DMS79 (cell line): ENCODE measurements around the gene RNF169.
"Not testable (repeated sequence)": the region's sequence is repeated elsewhere in the genome, so short reads cannot be mapped to it uniquely, and the experiment has no call there.

Source experiments
- DNase-seq: peaks from one replicate; lab custom pipeline; 2025; lab: John Stamatoyannopoulos, UW

The RNF169 gene

DNA sequence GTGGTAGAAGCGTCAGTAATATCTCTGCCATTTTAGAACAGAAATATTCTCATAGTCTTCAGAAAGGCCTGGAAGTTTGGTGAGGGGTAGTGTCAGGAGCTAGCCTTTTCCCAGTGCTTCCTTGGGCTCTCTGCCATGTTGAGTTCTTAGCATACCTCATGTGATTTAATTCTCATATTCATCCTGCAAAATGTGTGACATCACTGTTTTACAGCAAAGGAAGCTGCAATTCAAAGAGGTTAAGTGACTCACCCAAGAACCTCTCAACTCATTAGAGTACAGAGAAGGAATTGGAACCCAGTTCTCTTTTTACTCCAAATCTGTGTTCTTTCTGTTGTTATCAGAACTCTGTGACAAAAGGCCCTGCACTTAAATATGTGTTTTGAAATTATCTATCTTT lies 72.1 kb downstream of the RNF169 start:
- DNase-seq: no peak

DNA sequence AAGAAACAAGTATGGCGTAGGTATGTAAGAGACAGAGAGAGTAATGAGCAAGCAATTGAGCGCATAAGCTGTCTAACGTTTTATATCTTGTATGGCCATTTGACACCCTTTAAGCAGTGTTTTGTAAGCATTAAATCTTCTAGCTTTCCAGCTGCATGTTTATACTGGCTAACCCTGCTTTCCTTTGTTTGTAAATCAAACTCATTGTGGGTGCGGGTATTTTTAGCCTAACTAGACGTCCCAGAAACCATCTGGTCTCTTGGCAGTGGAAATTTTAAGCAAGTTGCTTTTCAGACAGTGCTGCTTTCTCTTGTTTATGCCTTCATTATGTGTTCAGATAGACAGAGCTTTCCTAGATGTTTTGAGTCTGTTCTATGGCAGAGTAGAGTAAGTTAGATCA lies 73.5 kb downstream of the RNF169 start:
- DNase-seq: no peak

DNA sequence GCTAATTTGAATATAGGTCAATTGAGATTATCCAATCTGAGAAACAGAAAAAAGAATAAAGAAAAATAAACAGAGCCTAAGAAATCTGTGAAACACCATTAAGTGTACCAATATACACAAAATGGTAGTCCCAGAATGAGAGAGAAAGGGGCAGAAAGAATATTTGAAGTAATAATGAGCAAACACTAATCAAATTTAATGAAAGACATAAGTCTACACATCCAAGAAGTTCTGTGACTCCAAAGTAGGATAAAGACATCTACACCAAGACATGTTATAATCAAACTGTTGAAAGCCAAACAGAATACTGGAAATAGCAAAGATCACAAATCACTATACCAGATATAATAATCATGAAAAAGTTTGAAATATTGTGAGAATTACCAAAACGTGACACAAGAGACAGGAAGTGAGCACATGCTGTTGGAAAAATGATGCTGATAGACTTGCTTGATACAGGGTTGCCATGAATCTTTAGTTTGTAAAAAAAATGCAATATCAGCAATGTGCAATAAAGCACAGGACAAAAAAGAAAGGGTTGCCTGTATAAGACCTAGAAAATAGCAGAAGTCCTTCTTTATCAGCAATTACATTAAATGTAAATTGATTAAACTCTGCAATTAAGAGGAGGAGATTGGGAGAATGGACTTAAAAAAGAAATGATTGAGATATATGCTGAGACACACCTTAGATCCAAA lies 75.8 kb downstream of the RNF169 start:
- no peak for DNase-seq

DNA sequence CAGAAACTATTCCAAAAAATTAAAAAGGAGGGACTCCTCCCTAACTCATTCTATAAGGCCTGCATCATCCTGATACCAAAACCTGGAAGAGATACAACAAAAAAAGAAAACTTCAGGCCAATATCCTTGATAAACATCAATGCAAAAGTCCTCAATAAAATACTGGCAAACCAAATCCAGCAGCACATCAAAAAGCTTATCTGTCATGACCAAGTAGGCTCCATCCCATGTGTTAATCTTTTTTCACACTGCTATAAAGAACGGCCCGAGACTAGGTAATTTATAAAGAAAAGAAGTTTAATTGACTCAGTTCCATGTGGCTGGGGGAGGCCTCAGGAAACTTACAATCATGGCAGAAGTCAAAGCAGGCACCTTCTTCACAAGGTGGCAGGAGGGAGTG lies 76.9 kb downstream of the RNF169 start:
- not testable (repeated sequence) for DNase-seq

DNA sequence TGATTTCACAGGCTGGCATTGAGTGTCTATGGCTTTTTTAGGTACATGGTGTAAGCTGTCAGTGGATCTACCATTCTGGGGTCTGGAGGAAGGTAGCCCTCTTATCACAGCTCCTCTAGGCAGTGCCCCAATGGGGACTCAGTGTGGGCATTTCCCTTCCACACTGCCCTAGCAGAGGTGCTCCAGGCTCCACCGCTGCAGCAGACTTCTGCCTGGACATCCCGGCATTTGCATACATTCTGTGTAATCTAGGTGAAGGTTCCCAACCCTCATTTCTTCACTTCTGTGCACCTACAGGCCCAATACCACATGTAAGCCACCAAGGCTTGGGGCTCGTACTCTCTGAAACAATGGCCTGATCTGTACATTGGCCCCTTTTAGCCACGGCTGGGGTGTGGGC lies 78.3 kb downstream of the RNF169 start:
- no peak for DNase-seq

DNA sequence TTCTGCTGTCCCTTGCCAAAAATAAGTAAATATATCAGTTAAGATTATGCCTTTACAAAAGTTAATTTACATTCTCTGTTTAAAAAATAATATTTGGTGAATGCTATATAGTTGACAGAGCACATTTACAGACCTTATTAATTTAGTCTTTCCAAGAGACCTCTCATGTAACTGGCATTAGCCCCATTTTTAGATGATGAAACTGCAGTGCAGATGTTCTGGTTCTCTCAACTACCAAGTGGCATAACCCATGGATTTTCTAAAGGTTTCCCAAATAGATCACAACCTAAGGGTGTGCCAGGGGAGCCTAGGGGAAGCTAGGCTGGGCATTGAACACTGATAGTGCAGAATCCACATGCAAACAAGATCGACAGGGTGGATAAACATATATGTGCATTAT lies 88.5 kb downstream of the RNF169 start:
- no peak for DNase-seq

DNA sequence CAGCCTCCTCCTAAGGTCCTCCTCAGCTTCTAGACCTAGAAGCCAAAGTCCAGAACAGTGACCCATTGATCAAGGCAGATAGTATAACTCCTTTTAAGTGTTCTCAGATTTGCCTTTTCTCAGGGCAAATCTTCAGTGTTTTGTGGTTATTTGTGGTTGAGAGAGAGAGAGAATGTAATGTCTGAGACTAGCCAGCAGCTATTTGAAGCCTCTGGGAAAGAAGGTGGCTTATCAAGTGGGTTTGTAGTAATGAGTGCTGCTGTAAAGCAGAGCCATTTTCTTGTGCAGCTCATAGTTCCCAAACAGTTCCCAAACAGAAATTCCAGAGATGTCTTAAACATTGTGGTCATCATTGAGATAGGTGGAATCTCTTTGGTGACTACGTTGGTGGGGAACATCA lies 89.5 kb downstream of the RNF169 start:
- DNase-seq: no peak

DNA sequence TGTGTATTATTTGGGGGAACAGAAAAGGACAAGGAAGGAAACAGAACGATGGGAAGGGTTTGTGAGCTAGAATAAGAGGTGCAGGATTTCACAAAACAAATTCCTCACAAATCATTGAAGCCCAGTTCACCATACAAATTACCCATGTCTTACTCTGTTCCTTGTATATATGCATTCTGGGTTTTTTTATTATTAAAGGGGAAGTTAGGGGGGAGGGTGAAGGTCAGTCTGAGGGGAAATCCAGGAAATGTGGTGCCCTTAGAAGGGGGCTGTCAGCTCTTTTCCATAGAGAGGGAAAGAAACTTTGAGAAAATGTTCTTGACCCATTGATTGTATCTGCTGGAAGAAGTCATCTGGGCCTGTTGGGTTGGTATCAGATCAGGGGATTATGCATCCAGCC lies 90.8 kb downstream of the RNF169 start:
- DNase-seq: no peak

DNA sequence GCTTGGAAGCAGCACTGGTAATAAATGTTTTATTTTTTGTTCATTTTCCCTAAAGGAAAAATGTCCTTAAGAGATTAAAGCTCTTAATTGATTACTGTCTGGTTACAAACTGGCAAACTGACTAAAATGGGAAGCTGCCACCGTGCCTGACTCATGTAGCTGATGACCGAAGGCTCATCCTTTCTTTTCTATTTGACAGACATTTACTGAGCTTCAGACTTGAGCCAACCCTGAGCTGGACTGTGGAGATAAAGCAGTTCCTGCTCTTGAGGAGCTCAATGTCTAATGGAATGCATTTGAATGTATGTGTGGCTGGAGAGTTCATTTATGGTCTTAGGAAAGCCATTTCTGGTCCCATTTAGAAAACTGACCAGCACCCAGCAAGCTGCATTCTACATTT lies 91.3 kb downstream of the RNF169 start:
- DNase-seq: no peak

DNA sequence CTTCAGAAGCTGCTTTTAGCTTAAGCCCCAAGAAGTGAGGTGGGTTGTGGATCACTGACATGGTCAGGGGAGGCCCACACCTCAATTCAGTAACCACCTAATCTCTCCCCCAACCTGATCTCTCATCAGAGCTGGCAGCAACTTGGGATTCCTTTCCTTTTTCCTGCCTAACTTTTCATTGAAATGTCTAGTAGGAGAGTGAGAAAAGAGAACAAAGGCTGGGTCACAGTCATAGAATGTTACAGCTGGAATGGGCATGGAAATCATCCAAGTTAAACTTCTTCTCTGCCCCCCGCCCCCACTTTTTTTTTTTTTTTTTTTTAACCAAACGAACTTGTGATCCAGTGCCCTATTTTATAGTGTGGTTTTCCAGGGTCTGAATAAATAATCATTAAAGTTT lies 91.8 kb downstream of the RNF169 start:
- DNase-seq: no peak

DNA sequence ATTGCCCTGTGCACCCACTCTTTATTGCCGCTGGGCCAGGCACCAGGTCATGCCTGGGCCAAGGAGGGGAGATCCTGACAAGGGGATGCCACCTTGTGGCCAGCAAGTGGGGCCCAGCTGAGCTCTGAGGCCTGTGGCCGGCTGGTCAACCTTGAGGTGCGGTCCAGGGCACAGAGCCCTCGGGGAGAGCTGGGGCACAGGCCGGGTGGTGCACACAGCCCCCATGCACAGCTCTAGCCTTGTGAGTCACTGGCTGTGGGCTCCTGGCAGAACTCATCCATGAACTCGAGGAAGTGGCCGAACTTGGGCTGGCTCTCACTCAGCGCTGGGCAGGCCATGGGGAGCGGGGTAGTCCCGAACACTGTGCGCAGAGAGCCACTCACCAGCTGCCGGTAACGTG lies 94.3 kb downstream of the RNF169 start:
- DNase-seq: no peak

DNA sequence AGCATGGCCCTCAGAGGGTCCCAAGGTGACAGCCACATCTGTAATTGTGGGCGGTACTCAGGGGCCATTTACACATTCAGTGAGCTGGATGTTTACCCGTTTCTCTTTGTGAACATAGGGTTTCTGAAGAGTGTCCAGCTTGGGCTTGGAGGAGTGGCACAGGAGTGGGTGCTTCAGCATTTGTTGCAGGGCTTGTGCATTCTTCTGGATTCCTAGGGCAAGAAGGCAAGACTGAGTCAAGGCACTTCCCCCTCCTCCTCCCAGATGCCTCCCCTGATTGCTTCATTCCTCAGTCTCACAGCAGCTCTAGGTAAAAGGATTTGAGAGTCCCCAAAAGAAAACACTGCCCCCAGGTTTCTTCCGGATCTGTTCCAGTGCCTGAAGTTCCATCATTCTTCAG lies 95.4 kb downstream of the RNF169 start:
- no peak for DNase-seq

DNA sequence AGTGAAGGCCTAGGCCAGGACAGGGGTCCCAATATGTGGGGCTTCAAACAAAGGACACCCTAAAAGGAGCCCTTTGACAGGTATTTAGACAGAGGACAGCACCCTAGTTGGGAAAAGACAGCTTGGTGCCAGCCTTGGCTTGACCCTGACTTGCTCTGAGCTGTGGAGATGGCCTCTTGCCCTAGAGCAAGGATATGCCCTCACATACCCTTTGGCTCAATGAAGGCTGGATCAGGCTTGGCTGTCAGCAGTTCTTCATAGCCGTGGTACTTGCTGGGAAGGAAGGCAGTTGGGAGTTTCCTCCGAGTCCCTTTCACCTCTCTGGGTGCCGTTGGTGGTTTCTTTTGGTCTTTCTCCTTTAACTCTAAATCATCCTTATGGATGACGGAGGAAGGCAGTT lies 96.2 kb downstream of the RNF169 start:
- DNase-seq: no peak

DNA sequence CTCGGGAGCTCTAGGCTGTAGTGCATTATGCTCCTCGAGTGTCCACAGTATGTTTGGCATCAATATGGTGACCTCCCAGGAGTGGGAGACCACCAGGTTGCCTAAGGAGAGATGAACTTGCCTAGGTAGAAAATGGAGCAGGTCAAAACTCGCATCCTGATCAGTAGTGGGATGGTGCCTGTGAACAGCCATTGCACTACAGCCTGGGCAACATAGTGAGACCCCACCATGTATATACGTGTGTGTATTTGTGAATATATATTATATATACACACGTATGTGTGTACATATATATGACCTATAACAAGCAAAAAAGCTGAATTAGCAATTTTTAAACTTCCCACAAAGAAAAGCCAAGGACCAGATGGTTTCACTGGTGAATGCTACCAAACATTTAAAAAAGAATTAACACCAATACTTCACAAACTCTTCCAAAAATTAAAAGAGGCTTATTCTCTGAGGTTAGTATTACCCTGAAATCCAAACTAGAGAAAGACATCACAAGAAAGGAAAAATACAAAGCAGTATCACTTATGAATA lies 97.4 kb downstream of the RNF169 start:
- no peak for DNase-seq

DNA sequence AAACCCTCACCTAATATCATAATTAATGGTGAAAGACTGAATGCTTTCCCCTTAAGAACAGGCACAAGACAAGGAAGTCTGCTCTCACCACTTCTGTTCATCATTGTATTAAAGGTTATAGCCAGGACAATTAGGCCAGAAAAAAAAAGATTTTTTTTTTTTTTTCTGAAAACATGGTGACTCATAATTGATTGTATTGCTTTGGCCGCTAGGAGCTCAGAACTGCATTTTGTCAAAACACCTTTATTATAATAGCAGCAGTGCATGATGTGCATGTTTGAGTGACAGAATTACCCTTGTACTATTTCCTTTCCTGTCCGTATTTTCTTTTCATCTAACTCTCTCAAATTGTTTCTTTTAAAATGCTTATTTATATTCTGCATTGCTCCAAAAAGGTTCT lies 98.1 kb downstream of the RNF169 start:
- DNase-seq: no peak

DNA sequence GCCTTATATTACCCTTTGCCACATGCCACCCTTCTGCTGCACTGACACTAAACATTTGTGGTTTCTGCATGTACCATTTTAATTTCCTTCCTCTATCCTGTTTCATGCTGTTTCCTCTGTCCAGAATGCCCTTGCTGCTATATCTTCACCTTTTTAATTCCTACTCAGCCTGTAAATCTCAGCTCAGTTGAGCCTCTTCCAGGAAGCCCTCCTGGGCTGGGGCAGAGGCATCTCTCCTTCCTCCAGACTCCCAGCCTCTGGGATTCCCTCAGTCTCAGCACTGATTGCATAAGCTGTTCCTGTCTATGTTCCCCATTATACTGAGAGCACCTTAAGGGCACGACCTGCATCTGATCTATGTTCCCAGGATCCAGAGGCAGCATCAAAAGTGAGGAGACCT lies 98.7 kb downstream of the RNF169 start:
- no peak for DNase-seq

DNA sequence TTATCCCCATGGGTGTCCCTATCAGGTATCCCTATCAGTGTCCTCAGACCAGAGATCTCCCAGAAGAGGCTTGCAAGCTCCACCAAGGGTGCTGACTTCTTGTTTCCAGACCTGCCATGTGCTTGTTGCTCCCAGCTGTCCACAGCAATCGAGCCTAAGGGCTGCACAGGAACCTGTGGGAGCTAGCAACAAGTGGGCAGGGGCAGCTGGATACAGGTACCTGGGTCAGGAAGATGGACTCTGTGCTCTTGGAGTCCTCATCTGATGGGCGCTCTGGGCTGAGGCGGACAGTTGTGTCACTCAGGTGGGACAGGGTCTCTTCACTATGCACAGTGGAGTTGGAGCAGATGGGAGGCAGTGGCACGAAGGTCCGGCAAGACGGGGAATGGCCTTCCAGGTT lies 99.2 kb downstream of the RNF169 start:
- no peak for DNase-seq

DNA sequence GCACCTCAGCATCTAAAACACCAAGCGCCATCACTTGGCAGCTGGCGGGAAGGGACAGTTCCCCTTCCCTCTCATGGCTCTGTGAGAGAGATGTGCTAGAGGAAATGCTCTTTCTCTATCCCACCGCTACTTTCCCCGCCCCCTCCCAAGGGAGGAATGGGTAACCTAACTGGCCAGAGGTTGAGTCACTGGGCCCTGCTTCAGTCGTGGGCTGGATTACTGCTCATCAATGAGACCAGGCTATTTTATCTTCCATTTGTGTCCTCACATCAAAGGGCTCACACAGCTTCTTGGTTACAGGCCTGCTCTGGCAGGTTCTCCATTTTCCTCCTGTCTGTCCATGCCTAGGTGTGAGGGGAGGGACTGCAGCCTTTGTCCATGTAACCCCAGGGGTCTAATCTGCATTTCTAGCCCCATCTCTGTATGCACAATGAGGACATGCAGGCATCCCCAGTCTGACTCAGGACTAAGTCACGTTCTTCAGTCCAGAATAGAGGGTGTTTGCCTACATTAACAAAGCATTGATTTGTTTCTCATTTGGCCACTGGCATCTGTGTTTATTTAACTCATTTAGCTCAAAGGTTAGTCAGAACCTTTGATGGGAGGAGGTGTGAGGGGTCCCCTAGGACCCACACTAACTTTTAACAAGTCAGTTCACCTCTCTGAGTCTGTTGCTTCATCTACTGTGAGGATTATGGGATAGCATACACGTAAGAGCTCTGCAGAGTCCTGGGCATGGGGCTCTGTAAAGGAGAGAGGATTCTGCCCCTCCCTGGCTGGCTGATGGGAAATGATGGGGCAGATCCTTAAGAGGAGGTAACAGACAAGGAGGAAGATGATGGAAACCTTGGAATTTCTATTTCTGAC lies 101.1 kb downstream of the RNF169 start:
- DNase-seq: no peak

DNA sequence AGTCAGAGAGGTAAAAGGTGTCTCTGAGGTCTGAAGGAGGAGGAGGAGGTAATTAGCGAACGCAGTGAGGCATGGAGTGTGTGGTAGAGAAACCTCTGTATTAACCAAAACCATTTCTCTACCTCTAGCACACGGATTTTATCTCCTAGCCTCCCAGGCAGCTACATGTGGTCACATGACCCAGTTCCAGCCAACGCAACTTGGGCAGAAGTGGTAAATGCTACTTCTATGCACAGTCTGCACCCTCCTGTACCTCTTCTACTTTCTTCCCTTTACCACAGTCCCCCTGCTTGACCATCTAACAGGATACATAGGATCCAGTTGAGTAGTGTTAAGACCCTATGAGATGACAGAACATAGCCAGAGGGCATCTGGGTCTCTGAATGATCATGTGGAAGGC lies 104.6 kb downstream of the RNF169 start:
- no peak for DNase-seq

DNA sequence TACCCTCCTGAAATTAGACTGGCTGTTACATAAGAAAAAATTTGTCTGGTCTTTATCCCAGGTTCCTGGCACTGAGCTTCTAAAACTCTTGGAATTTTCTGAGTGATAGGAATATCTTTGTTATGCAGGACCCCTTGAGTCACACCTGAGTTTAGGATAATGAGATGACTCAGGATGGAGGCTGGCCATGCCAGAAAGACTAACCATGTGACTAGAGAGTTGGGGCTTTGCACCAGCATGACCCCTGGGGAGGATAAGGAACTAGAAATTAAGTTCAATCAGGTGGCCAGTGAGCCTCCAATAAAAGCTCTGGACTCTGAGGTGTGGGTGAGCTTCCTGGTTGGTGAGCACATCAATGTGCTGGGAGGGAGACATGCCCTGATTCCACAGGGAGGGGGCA lies 112.1 kb downstream of the RNF169 start:
- no peak for DNase-seq

DNA sequence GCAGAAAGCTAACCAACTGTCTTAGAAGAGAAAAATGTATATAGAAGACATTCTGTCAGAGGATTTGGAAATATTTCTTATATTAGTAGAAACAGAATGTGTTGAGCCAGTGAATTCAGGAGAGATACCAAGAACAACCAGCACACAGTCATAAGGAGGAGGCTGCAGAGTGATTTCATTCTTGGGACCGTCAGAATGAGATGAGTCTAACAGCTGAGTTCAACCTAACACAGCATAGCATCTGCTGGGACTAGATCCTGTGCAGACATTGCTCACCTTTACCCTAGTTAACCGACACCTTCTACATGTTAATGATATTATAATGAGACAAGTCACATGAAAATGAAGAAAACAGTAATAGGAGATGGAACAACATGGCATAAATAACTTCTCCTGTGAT lies 114.8 kb downstream of the RNF169 start:
- DNase-seq: no peak

DNA sequence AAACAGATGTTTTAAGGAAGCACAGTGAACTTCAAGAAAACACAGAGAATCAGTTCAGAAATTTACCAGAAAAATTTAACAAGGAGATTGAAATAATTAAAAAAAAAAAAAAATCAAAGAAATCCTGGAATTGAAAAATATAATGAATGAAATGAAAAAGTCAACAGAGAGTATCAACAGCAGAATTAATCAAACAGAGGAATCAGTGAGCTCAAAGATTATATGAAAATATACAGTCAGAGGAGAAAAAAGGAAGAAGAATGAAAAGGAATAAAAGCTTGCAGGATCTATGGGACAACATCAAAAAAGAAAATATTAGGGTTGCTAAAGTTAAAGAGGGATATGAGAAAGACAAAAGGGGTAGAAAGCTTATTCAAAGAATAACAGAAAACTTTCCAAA lies 117.9 kb downstream of the RNF169 start:
- no peak for DNase-seq

DNA sequence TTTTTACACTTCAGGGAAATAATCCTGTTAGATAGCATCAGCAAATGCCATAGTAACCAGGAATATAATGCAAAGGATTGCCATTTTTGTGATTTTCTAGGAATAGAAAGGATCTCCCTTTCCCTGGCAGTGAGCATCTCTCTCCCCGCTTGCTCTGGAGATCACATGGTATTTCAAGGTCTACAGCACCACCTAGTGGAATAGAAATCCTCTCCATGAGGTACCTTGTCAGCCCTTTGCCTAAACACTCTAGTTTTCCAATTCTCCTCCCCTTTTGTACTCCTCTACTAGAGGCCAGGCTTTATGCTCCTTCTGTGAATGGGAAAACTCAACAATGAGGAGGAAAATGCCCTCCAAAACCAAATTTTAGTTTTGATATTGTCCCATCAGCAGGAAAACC lies 121.8 kb downstream of the RNF169 start:
- no peak for DNase-seq

DNA sequence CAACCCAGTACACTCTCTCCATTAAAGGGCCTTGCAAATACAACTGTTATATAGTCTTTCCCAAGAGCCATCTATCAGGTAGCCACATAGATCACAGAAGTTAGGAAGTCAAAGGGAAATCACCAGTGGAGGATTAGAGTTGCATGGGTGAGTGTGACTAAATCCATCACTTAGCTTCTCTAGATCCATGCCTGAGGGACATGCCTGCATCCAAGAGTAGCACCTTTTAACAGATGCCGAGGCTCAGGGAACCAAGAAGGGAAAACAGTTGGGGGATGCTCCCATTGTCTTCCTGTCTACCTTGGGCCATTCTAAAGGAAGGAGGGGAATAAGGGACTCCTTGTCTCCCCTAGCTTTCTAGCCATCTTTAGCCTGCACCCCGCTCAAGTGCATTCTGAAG lies 122.4 kb downstream of the RNF169 start:
- no peak for DNase-seq
